Body of pancreas (tissue), 4 donors: ENCODE data around the gene FUBP3.

ENCODE experiments used
- CTCF ChIP-seq, 7 experiments: fragments of 450-650 bp in 4 of 7; fragments of 200-600 bp in 3 of 7; sonication (generic) in 3 of 7; IDR thresholded peaks; one replicate each; pipeline ENCODE4 v1.5.1; 2016 to 2019; ENCODE audit warnings: antibody characterized with exemption in 7 of 7
- POLR2A ChIP-seq, 3 donors: fragments of 450-650 bp; IDR thresholded peaks; one replicate each; pipeline ENCODE4 v1.6.1; 2016; ENCODE audit warnings: antibody characterized with exemption in 3 of 3, mild to moderate bottlenecking in 2 of 3

GRCh38 chr9:130623466-130623865 is 44.1 kb downstream of the FUBP3 start:
- TF ChIP-seq CTCF (IDR thresholded peaks at IDR 0.05) (no peak), POLR2A (IDR thresholded peaks at IDR 0.05) (no peak)
